ENCODE measurements around the gene EXOC1.

The EXOC1 gene

DNA sequence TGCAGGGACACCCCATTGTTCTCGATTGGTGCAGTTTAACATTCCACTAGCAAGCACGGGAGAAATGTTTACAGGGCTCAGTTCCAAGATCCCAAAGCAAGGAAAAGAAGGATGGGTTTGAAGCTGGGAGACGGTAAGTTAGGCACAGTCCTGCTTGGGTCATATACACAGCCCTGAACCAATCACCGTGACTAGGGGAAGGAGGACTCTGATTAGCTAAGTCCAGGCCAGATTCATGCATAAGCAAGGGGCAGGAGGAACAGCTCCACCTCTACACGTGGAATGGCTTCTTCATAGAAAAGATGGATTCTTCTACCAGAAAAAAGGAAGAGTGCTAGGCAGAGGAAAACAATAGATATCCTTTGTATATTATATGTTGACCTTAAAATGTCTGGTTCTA lies 44.8 kb upstream of the EXOC1 start:
- no peak overlapping the region for H3K4me2 ChIP-seq (ENCODE audit: low read length)
- H3K9ac ChIP-seq (ENCODE audit: low read length), result no peak overlapping the region
- H3K27me3 ChIP-seq (ENCODE audit: insufficient read depth, low read length), result no peaks in the 10 kb centered on the region
- no peaks in the 10 kb centered on the region for H3K9me3 ChIP-seq (ENCODE audit: low read length)
- no peaks in the 10 kb centered on the region for H3F3A ChIP-seq (ENCODE audit: insufficient read depth, low read length)
- TF ChIP-seq, protein P1, sequence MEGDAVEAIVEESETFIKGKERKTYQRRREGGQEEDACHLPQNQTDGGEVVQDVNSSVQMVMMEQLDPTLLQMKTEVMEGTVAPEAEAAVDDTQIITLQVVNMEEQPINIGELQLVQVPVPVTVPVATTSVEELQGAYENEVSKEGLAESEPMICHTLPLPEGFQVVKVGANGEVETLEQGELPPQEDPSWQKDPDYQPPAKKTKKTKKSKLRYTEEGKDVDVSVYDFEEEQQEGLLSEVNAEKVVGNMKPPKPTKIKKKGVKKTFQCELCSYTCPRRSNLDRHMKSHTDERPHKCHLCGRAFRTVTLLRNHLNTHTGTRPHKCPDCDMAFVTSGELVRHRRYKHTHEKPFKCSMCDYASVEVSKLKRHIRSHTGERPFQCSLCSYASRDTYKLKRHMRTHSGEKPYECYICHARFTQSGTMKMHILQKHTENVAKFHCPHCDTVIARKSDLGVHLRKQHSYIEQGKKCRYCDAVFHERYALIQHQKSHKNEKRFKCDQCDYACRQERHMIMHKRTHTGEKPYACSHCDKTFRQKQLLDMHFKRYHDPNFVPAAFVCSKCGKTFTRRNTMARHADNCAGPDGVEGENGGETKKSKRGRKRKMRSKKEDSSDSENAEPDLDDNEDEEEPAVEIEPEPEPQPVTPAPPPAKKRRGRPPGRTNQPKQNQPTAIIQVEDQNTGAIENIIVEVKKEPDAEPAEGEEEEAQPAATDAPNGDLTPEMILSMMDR (IDR thresholded peaks at IDR 0.05; ENCODE audit: low read length), result no peak
- no peaks in the 10 kb centered on the region for H3K4me1 ChIP-seq (ENCODE audit: insufficient read depth, low read length, severe bottlenecking)
- H3K36me3 ChIP-seq (ENCODE audit: insufficient read depth, low read length), result no peaks in the 10 kb centered on the region
- no peaks in the 10 kb centered on the region for H4K20me1 ChIP-seq (ENCODE audit: insufficient read depth, low read length)
- H3K4me3 ChIP-seq (ENCODE audit: low read depth, low read length, poor library complexity, severe bottlenecking), result no peak overlapping the region
- H3K27ac ChIP-seq (ENCODE audit: low read depth, low read length, poor library complexity, severe bottlenecking), result no peak overlapping the region
- H3K79me2 ChIP-seq (ENCODE audit: insufficient read depth, low read length), result no peaks in the 10 kb centered on the region
- H2AFZ ChIP-seq (ENCODE audit: low read length), result no peak overlapping the region
- H3K9me2 ChIP-seq (ENCODE audit: low read depth, low read length), result no peaks in the 10 kb centered on the region

DNA sequence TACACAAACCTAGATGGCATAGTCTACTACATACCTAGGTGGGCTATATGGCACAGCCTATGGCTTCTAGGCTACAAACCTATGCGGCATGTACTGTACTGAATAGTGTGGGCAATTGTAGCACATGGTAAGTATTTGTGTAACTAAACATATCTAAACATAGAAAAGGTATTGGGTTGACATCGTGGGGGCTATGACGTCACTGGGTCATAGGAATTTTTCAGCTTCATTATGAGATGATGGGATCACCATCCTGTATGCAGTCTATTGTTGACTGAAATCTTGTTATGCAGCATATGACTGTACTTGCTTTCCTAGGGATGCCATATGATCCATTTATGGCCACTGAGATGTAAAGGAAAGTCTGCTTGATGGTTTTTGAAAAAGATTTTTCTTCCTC lies 35.8 kb upstream of the EXOC1 start:
- Histone ChIP-seq H3K9ac (ENCODE audit: low read length) (no peak overlapping the region), H3K4me1 (ENCODE audit: insufficient read depth, low read length, severe bottlenecking) (no peaks in the 10 kb centered on the region), H3K9me3 (ENCODE audit: low read length) (no peaks in the 10 kb centered on the region), H3K27me3 (ENCODE audit: insufficient read depth, low read length) (no peaks in the 10 kb centered on the region), H3K4me3 (ENCODE audit: low read depth, low read length, poor library complexity, severe bottlenecking) (no peak overlapping the region), H3K27ac (ENCODE audit: low read depth, low read length, poor library complexity, severe bottlenecking) (no peak overlapping the region), H3K79me2 (ENCODE audit: insufficient read depth, low read length) (no peaks in the 10 kb centered on the region), H3F3A (ENCODE audit: insufficient read depth, low read length) (no peaks in the 10 kb centered on the region), H3K4me2 (ENCODE audit: low read length) (no peak overlapping the region), H2AFZ (ENCODE audit: low read length) (no peak overlapping the region), H4K20me1 (ENCODE audit: insufficient read depth, low read length) (no peaks in the 10 kb centered on the region), H3K36me3 (ENCODE audit: insufficient read depth, low read length) (no peaks in the 10 kb centered on the region), H3K9me2 (ENCODE audit: low read depth, low read length) (no peaks in the 10 kb centered on the region)
- TF ChIP-seq, protein P1 (IDR thresholded peaks at IDR 0.05; ENCODE audit: low read length), result no peak
- no peak for TF ChIP-seq EZH2 (IDR thresholded peaks at IDR 0.05; ENCODE audit: borderline replicate concordance, low read length)

DNA sequence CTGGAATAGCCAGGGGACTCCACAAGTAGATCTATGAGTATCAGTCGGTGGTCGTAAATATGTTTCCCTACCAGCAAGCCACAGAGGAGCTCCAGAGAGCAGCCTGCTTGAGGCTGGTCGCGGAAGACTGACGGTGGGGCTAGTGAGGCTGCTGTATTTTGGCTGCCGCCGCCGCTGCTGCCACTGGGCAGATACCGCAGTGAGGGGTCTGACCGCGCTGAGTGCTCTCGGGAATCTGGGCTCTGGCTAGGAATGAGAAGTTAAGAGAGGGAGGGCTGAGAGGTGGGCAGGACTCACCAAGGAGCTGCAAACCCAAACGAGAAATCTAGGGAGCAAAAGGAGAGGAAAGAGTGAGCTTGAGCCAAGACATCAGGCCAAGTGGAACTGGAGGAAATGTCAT lies 33.8 kb upstream of the EXOC1 start, which contains the start of gene EXOC1L:
EXOC1L (plus strand) TSS at position 157 of the 400 bp plus-strand sequence; CDS start at position 394, 237 bp downstream.
- H3K9me3 ChIP-seq (ENCODE audit: low read length), result no peaks in the 10 kb centered on the region
- H3K27ac ChIP-seq (ENCODE audit: low read depth, low read length, poor library complexity, severe bottlenecking), result no peak within 1 kb of the TSS
- H2AFZ ChIP-seq (ENCODE audit: low read length), result no peak within 1 kb of the TSS
- no peaks in the 10 kb centered on the region for H3K4me1 ChIP-seq (ENCODE audit: insufficient read depth, low read length, severe bottlenecking)
- TF ChIP-seq, protein P1 (IDR thresholded peaks at IDR 0.05; ENCODE audit: low read length), result no peak
- no peak for TF ChIP-seq EZH2 (IDR thresholded peaks at IDR 0.05; ENCODE audit: borderline replicate concordance, low read length)
- no peaks in the 10 kb centered on the region for H3K9me2 ChIP-seq (ENCODE audit: low read depth, low read length)
- H3K79me2 ChIP-seq (ENCODE audit: insufficient read depth, low read length), result no peaks in the 10 kb centered on the region
- no peak within 1 kb of the TSS for H3K4me2 ChIP-seq (ENCODE audit: low read length)
- no peak within 1 kb of the TSS for H3K9ac ChIP-seq (ENCODE audit: low read length)
- H3K27me3 ChIP-seq (ENCODE audit: insufficient read depth, low read length), result no peaks in the 10 kb centered on the region
- H3F3A ChIP-seq (ENCODE audit: insufficient read depth, low read length), result no peaks in the 10 kb centered on the region
- no peak within 1 kb of the TSS for H3K4me3 ChIP-seq (ENCODE audit: low read depth, low read length, poor library complexity, severe bottlenecking)
- H3K36me3 ChIP-seq (ENCODE audit: insufficient read depth, low read length), result no peaks in the 10 kb centered on the region
- H4K20me1 ChIP-seq (ENCODE audit: insufficient read depth, low read length), result no peaks in the 10 kb centered on the region

Measured in OCI-LY1 (cell line).